GM18907 (cell line): ENCODE data around the gene NR2F6.
"Not testable (repeated sequence)": the region's sequence is repeated elsewhere in the genome, so short reads cannot be mapped to it uniquely, and the experiment has no call there.

Experiments
- ATAC-seq: cut with Tn5 transposase; IDR thresholded peaks from one replicate; pipeline ENCODE4 v1.9.1; 2021; ENCODE audit warnings: mild to moderate bottlenecking, moderate library complexity; ENCODE audit not compliant: unreplicated experiment

Gene NR2F6

DNA sequence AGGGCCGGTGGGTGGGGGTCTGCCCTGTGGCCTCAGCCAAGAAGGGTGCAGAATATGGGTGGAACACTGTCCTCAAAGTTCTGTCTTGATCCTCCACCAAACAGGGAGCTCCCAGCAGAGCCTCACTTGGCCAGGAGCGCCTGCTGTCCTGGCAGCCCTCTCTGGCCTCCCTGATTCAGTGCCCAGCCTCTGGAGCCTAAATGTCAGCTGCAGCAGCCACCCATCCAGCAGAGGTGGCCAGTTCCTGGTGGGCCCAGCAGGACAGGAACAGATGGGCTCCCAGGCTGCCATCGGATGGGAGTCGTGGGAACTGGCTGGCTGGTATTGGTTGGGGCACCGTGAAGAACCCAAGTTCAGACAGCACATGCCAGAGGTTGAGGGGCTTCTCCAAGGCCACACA, 32.4 kb downstream of the NR2F6 start:
- no peak for ATAC-seq

- no peak for ATAC-seq
These were observed 33.9 kb downstream of the NR2F6 start for GRCh38 chr19:17211547-17212446.

DNA sequence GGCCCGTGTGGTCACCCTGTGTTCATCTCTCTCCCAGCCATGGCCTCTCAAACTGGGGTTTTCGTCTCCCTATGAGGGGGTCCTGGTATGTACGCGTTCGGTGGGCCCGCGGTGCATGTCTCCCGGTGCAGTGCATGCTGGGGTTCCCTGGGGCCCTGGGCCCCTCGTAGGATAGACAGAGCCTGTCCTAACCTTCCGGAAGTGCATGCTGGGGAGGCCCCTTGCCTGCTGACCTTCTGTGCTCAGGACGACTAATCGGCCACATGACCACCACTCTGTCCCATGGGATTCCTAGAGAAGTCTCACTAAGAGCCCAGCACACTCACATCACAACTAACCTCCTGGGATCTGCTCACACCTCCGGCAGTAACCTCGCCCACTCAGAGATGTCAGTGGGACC, 35.4 kb downstream of the NR2F6 start:
- no peak for ATAC-seq

GRCh38 chr19:17209126-17210036, 36.3 kb downstream of the NR2F6 start:
- ATAC-seq: no peak

GRCh38 chr19:17206736-17207581, 38.8 kb downstream of the NR2F6 start:
- no peak for ATAC-seq

DNA sequence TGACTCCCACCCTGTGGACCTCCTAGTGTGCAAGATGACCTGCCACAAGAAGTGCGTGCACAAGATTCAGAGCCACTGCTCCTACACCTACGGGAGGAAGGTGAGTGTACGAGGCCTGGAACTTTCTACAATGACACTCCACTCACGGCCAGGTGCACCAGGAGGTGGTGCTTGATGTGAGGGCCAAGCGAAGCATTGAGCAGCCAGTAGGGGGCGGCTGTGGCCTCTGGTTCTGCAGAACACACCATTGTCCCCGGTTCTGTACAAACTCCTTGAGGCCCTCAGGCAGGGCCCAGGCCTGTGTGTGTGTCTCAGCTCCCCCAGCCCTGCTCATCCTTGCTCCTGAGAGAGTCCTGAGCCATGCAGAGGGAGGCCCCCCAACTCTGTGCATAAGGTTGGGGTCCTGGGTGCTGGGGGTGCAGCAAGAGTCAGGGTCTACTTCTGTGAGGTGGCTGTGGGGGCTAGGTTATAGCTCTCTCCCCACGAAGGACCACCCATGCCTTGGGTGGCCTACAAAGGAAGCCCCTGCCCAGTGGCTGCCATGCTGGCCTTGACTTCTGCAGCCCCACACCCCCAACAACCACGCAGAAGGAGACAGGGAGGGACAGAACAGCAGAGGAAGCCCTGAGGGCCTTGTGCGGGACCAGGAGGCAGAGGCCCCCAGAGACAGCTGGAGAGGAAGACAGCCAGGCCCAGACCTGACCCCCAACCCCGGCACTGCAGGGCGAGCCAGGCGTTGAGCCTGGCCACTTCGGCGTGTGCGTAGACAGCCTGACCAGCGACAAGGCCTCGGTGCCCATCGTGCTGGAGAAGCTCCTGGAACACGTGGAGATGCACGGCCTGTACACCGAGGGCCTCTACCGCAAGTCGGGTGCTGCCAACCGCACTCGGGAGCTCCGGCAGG, 40.2 kb downstream of the NR2F6 start:
- ATAC-seq: no peak

DNA sequence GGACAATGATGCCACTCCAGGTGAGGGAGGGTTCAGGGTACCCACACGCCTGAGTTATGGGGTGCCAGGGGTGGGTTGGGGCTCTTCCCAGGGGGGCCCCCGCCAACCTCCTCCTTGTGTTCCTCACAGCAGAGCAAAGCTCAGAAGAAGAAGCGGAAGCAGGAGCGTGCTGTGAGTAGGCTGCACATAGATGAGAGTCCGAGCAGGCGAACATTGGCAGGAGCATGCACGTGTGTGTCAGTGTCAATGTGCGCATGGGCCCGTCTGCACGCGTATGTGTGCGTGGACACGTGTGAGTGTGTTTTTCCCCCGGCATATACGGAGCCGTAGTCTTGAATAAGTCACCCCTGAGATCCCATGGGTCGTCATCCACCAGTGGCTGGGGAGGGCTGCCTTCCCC, 43.0 kb downstream of the NR2F6 start:
- no peak for ATAC-seq

DNA sequence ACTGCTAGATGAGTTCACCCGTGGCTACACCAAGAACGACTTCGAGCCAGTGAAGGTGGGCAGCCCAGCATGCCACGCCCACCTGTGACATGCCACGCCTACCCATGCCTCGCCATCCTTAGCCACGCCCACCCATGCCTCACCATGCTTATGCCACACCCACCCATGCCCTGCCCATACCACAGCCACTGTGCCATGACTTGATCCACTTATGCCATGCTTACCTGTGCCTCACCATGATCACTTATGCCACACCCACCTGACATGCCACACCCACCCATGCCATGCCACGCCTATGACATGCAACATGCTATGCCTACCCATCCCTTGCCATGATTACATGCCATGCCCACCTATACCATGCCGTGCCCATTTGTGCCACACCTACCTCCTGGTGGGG, 43.5 kb downstream of the NR2F6 start:
- ATAC-seq: no peak

DNA sequence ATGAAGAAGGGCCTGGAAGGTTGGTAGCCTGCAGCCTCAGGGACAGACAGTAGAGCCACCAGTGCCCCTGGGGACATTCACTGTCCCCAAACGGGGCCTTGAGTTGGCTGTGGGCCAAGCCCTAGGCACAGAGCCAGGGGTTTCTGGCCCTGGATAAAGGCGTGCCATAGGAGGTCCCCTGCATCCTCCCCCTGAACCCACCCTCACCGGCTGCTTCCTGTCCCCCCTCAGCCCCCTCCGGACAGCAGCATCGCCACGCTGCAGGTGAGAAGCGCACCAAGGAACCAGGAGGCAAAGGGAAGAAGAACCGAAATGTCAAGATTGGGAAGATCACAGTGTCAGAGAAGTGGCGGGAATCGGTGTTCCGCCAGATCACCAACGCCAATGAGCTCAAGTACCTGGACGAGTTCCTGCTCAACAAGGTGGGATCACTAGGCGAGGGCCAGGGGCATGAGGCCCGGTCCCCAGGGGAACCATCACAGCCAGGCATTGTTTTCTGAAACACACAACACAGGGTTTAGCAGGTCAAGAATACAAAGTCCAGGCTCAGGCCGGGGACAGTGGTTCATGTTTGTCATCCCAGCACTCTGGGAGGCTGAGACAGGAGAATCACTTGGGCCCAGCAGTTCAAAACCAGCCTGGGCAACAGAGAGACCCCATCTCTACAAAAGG, 45.2 kb downstream of the NR2F6 start:
- ATAC-seq: no peak

- ATAC-seq: no peak
These were observed 48.1 kb downstream of the NR2F6 start for GRCh38 chr19:17197666-17198065.

GRCh38 chr19:17196610-17197009, 49.1 kb downstream of the NR2F6 start:
- no peak for ATAC-seq

- ATAC-seq: no peak
These were observed 50.6 kb downstream of the NR2F6 start for GRCh38 chr19:17195106-17195505.

DNA sequence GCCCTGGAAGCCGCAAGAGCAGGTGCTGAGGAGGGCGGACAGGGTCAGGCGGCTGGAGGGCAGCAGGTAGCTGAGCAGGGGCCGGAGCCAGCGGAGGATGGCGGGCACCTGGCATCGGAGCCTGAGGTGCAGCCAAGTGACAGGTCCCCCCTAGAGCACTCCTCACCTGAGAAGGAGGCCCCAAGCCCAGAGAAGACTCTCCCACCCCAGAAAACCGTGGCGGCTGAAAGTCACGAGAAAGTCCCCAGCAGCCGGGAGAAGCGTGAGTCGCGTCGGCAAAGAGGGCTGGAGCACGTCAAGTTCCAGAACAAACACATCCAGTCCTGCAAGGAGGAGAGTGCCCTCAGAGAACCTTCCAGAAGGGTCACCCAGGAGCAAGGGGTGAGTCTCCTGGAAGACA, 51.1 kb downstream of the NR2F6 start:
- no peak for ATAC-seq

GRCh38 chr19:17192751-17193150, 53.0 kb downstream of the NR2F6 start:
- no peak for ATAC-seq

DNA sequence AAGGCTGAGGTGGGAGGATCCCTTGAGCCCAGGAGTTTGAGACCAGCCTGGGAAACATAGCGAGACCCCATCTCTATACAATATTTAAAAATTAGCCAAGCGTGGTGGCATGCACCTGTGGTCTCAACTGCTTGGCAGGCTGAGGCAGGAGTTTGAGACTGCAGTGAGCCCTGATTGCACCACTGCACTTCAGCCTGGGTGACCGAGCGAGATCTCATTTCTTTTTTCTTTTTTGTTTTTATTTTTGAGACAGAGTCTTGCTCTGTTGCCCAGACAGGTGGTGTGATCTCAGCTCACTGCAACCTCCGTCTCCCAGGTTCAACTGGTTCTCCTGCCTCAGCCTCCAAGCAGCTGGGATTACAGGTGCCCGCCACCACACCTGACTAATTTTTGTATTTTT, 54.0 kb downstream of the NR2F6 start:
- ATAC-seq: not testable (repeated sequence)

DNA sequence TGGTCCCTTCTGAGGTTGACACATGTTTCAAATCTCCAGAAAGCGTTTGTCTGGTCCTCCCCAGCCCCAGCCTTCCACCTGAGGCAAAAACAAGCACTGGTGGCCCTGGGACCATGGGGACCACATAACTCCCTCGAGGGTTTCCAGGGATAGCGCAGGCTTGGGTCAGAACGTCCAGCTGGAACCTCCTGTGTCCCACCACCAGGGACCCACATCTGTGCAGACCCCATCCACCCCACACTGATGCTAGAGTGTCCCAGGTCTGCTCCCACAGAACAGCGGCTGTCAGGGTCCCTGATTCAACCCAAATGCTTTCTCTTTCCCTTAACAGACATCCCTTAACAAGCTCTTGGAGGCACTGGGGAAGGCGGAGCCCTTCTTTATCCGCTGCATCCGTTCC, 60.1 kb downstream of the NR2F6 start:
- no peak for ATAC-seq

GRCh38 chr19:17184371-17184841, 61.3 kb downstream of the NR2F6 start:
- no peak for ATAC-seq

- no peak for ATAC-seq
These were observed 61.8 kb downstream of the NR2F6 start for GRCh38 chr19:17183858-17184321.

DNA sequence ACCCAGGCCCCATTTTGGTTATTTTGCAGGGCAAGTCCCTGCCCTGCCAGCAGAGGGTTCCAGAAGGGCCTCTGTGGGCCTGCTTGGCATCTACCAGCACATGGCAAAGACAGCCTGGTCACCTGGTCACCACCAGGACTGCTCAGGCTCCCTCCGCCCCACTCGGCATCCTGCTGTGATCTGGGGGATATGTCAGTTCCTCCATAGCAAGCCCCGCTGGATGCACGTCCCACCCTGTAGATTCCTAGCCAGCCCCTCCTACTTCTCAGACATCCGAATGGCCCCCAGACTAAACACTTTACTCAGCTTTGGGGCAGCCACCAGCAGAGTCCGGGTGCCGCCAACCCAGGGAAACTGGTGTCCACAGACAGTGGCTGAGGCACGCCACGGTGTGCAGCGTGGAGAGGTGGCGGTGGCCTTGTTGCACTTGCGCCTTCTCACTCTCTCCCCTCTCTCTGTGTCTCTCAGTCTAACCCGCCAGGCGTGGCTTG, 62.4 kb downstream of the NR2F6 start:
- ATAC-seq: no peak
